DMS153 treated with DMSO at 0.1 percent for 48 hours (cell line): Measurements from ENCODE around the gene TP73.

Experiments used
- DNase-seq: peaks from one replicate; lab custom pipeline; 2025; ENCODE audit not compliant: unreplicated experiment; lab: John Stamatoyannopoulos, UW

The TP73 gene

DNA sequence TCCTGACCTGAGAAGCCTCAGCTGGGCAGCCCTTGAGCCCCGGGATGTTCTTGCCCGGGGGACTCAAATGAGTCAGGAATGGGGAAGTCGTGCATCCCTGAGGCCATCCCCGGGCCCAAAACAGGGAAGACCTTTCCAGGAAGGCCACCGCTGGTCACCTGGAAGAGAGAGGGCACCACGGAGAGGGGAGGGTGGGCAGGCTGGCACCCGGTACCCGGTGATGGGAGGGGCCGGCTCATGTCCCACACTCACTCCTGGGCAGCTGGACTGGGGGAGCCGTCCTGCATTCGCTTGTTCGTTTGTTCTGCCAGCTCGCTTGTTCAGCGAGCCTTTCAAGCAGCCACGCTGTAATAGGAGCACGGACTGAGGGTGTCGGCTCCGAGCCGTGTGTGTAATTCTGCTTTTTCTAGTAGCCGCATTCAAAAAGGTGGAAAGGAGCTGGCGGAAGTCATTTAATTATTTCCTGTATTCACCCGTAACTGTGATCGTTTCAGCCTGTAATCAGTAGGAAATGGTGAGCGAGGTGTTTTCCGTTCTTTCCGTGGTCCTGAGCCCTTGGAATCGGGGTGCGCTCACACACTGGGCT lies 51.6 kb downstream of the TP73 start:
- no peak for DNase-seq

DNA sequence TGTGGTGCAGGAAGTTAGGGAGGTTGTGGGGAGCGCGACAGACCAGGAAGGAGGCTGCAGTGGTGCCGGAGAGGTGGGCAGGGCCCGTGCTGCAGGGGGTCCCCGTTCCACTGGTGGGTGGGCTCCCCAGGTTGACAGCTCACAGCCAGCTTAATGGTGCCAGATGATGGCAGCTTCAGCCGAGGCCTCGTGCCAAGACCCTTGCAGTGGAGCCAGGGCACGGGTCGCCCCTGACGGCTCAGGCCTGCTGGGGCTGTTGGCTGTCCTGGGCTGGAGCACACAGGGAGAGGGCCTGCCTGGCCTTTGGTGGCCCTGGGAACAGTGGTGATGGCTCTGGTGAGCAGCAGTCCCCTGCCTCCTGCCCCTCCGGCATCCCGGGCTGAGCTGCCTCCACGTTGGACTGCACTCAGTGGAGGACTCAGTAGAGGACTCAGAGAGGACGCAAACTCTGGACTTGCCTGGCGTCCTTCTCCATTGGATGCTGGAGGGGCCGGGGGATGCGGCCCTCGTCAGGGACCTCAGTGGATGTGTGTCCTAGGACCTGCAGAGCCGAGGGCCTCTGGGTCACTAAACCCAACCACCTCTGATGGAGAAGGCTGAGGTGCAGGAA lies 53.1 kb downstream of the TP73 start:
- DNase-seq: no peak

DNA sequence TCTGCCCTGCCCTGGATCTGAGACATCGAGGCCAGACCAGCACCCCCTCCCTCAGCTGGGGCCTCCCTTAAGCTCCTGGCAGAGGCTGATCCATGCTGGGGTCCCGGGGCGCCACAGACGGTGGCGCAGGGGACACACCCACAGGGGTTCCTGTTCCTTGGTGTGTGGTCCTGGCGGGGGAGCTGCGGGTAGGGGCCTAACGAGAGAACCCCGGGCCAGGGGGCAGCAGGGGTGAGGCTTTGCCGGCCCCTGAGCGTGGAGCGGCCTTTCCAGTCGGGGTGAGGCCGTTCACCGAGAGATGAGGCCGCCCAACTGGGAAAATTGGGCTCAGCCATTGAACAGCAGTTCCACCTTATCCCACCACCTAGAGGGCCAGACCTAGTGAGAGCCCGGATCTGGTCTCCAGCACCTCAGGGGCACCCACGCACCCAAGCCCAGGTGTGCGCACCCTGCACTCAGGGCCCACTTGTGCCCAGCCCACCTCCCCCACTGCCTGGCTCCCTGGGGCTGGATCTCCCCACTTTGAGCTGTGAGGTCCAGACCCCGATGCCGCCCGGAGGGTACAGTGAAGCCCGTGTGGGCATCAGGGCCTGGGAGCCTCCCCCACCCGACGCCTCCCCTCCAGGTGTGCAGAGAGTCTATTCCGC lies 54.5 kb downstream of the TP73 start:
- no peak for DNase-seq

DNA sequence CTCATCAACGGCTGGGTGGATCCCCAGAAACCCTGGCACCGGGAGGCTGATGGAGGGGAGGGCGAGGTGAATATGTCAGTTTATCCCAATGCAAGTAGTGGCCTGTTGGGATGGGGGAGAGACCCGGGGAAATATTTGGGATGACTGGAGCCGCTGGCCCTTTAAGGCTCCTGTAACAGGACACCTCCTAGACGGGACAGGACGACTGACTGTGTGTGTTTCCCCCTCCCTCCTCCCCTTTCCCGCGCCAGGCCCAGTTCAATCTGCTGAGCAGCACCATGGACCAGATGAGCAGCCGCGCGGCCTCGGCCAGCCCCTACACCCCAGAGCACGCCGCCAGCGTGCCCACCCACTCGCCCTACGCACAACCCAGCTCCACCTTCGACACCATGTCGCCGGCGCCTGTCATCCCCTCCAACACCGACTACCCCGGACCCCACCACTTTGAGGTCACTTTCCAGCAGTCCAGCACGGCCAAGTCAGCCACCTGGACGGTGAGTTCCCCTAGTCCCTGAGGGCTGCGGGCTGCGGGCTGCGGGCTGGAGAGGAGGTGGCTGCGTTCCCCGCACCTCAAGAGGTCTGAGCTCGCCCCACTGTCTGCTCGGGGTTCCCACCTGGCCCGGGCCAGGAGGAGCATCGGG lies 55.1 kb downstream of the TP73 start:
- DNase-seq: no peak

DNA sequence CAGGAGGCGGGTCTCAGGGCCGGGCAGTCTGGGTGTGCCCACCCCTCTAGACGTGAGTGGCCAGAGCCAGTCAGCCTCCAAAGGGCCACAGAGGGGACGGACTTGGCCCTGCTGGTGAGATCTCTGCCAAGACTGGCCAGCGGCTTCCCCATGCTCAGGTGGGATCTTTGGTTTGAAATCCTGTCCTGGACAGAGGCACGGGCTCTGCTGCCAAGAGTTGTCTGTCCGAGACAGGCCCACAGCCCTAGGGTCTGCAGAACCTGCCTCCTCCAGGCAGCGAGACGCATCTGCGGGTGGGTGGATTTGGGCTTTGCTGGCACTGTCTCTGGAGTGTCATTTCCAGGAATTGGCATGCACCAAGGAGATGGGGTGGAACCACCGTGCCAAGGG lies 55.6 kb downstream of the TP73 start:
- no peak for DNase-seq

DNA sequence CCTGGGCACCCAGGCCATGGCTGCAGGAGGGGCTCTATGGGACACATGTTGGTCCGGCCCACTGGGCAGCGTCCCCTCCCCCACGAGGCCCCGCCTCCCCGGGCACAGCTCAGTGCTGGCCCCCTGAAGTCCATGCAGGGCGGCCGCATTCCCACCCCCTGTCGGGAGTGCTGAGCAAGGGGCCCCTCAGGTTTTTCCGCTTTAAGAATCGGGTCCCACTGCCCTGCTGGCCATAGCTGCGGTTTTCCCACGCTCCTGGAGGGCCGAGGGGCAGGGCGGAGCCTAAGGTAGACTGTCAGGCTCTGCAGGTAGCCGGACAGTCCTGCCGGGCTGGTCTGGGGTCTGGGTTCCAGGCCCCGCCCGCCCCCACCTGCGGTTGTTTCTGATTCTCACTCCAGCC lies 56.5 kb downstream of the TP73 start:
- DNase-seq: no peak

DNA sequence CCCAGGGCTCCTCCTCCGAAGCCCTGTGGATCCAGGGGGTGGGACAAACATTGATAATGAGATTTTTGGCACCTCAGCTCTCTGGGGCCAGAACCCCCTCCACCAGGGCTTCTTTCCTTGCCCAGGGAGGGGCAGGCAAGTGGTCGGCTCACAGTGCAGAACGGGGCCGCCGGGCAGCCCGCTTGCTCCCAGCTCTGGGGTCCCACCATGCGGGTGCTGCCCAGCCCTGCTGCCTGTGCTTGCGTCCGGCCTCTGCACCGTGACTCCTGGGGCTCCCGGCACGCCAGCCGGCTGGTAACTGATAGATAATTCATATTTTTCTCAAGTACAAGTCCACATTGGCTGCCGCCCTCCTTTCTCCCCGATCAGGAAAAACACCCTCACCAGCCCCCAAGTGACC lies 57.9 kb downstream of the TP73 start:
- DNase-seq: no peak

DNA sequence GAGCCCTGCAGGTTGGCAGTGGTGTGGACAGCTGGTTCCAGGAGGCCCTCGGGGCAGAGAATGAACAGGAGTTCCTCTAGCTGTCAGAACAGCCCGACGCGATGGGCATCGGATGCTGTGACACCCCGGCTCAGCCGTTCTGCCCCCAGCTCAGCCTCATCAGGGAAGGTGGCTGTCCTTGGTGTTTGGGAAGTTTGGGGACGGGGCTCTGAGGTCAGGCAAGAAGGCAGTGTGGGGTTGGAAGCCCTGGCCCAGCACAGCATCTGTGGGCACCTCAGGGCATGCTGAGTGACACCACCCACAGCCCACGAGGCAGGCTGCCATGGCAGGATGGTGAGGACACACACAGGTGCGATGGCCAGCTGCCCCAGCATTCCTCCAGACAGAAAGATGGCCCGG lies 59.1 kb downstream of the TP73 start:
- DNase-seq: no peak

DNA sequence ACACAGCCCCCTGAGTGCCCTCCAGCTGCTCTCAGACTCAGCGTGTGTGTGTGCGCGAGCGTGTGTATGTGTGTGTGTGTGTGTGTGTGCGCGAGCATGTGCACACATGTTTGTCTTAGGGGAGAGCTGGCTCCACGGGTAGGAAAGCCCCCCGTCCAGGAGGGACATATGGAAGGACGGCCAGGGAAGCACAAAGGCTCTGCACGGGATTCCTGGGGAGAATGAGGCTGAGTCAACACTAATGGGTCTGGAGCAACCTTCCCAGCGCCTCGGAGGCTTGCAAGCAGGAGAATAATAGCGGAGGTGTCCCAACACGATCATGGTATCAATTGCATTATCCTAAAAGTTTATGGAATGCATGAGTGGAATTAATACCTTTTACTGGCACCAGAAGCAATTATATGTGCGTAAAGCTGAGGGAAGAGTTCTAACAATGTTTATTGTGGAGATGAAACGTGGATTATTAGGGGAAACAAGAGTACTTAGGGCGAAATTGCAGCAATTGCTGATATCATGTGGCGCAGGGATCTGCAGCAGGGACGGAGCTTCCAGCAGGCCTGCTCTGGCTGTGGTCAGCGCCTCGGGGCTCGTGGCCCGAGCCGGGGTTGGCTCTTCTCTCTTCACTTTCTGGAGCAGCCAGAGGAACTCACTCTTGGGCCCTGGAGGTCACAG lies 59.6 kb downstream of the TP73 start:
- DNase-seq: no peak

DNA sequence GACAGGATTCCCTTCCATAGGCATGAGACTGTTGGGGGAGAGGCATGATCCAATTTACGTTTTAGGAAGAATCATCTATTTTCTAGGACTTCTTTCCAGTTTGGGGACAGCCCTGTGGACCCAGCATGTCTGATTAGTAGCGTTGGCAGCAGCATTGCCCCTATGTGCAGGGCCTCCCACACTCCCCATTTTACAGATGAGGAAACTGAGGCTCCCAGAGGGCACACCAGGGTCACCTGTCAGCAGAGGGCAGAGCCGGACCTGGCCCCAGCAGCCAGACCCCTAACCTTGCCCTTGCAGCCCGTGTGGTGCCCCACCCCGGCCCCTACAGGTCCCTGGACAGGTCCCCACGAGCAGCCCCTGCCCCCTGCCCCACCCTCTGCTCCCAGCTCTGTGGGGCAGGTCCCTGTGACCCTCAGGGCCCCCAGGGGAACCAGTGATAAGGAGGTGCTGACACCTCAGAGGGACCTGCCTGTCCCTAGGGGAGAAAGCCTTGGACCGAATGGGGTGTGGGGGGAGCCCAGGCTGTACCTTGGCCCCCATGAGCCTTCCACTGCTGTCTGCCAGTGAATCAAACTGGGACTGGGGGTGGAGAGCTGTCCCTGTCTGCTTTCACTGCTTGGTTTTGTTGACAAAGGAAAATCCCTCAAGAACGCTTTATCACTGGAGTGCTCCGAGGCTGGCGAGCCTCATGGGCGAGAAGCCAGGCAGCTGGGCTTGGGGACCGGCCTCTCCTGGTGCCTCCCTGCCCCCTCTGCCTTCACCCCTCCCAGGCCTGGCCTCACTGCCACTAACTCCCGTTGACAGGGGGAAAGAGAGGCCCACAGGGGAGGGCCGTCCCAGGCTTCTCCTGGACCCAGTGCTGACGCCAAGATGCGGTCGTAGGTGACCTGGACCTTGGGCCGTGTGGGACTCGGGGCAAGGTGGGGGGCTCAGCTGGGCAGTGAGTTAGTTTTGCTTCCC lies 60.5 kb downstream of the TP73 start:
- DNase-seq: peak; percentile 54

DNA sequence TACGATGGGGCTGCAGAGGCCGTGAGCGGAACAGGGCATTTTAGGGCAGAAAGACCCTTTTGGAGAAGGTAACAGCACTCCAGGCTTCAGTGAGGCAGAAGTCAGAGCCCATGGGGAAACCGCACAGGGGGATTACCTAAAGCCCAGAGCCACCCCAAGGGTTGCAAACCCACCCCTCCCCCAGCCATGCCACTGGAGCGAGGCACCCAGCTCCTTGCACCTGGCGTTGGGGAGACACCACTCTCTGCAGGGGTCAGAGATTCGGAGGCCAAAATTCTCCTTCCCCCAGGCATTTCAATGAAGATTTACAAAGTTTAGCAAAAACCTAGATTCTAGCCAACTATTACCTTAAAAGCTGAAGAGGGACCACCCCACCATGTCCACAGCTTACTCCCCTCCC lies 61.5 kb downstream of the TP73 start:
- no peak for DNase-seq

DNA sequence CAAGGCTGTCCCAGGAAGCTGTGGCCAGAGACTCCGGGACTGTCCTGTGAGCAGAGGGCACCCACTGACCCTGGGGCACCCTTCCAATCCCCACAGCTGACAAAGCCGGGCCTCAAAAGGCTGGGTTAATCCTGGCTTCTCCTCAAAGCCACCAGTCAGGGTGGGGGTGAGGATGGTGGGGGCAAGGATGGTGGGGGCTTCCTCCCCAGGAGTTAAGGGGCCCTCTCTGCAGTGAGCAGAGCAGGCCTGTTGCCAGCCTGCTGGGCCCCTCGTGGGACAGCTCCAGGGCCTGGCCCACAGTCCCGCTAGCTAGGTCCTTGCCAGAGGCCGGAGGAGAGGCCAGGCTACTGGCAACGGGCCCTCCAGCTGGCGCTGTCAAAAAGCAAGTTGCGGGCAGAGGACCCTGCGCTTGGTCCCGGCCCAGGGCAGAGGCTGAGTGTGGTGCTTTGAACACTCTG lies 62.0 kb downstream of the TP73 start:
- DNase-seq: no peak

DNA sequence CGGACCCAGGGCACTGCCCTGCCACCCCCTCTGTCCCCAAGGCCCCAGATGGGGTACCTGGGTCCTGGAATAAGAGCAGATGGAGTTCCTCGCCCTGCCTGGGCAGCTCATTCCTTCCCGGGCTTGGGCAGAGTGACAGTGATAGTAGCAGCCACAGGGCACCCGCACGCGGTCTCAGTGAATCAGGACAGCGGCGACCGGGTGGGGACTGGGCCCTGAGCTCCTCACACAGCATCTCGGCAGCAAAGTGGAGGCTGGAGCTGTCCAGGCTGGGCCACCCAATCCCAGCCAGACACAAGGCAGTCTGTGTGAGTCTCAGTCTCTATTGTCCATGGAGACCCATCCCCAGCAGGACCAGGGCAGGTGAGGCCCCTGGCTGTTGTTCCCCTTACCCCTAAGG lies 62.5 kb downstream of the TP73 start:
- no peak for DNase-seq

DNA sequence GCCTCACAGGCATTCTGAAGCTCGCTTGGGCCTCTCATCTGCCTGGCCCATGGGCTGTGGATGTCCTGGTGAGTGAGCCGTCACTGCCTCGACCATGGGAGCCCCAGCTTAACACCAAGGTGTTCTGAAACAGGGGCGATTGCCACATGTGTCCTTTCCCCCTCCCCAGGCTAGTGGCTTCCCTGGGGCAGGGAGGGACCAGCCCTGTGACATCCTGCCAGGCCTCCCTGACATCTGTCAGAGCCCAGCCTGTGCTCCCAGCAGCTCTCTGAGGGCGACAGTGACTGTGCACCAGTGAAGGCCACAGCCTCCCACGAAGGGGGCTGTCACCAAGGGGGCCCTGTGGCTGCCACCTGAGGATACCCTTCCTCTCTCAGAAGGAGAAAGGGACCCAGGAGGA lies 64.0 kb downstream of the TP73 start:
- DNase-seq: no peak

DNA sequence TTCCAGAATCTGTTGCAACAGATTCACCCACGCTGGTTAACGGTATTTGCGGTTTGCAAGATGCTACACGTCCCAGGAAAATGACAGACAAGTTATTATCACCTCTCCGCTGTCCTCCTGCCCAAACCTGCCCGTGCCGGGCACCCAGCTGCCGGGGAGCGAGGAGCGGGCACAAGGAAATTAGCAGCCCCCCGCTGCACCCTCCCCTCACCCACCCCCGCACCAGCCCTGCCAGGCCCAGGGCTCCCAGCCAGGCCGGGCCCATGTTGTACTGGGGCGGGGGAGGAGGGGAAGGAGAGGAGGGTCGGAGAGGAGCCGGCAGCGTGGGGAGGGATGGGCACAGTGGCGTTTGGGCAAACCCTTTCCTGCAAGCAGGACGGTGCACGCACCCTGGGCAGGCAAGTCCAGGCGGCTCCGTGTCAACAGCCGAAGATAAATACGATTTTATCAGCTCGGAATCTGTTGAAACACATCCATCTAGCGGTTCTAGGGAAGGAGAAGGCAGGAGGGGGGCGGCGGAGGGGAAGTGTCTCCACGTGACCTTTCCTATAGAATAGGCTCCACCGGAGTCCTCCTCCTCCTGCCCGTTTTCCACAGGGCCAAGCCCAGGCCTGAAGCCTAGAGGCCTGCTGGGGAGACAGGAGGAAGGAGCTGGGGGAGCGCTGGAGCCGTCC lies 64.9 kb downstream of the TP73 start:
- peak; percentile 93 for DNase-seq

DNA sequence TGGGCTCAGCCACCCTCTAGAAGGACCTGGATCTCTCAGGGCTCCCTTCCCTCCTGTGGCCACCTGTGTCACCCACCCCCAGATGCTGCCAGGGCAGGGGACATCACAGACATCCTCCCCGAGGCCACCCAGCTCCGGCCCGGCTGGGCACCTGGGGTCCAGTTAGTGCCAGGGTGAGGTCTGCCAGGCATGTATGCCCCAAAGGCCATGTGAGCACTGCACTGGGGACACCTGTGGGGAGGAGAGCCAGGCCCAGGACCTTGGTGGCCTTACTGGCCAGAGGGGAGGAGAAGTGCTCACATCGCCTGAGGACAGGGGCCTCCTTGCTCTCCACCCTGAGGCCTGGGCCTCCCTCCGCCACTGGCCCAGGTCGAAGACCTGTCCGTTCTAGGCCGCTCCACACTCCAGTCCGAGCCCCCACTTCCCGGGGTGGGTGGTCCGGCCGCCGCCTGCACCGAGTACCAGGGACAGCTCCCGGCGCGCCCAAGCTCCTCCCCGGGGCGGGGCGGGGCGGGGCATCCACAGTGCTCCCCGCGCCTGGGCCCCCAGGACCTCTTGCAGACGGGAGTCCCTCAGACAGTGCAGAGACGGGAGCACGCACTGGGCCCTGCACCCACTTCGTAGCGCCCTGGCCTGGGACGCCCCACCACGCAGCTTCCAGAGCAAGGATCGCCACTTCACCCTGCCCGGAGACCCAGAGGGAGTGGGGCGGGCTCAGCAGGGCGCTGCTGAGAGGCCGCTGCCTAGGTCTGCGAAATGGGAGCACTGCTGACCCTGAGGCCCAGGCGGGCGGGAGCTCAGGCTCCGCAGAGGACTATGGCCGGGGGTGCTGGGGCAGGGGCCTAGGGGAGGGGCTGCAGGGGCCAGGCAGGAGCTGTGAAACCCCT lies 65.6 kb downstream of the TP73 start:
- DNase-seq: no peak

DNA sequence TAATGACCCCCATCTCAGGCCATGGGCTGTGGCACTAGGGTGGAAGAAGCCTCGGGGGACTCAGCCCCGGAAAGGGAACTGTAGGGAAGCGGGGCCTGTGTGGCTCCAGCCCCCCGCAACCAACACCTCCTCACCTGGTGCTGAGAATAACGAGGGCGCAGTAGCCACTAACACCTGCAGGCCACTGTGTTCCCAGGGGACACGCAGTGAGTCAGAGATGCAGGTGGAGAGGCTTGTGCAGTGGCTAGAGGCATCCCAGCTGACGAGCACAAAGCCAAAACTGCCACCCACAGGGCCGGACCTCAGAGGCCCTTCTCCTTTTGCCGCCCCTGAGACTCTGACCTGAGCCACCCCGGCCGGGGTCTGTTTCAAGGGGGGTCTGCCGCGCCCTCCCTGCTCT lies 66.4 kb downstream of the TP73 start:
- DNase-seq: peak; percentile 55

DNA sequence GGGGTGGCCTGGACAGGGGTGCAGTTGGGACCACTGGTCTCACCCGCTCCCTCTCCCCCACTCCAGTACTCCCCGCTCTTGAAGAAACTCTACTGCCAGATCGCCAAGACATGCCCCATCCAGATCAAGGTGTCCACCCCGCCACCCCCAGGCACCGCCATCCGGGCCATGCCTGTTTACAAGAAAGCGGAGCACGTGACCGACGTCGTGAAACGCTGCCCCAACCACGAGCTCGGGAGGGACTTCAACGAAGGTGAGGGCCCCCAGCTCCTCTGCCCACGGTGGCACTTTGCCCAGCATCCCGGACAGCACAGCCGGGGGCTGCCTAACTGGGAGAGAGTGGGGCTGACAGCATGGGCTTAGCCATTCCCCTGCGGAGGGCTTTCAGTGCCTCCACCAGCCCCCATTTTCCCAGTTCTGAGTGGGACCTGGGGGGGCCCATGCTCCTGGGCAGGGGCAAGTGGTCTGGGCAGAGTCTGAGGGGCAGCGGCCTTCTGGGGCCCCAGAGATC lies 69.7 kb downstream of the TP73 start:
- DNase-seq: no peak

DNA sequence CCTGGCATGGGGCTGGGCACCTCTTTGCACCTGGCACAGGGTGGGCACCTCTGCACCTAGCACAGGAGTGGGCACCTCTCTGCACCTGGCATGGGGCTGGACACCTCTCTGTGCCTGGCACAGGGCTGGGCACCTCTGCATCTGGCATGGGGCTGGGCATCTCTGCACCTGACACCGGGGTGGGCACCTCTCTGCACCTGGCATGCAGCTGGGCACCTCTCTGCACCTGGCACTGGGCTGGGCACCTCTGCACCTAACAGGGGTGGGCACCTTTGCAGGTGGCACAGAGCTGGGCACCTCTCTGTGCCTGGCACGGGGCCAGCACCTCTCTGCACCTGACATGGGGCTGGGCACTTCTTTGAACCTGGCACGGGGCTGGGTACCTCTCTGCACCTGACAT lies 70.5 kb downstream of the TP73 start:
- no peak for DNase-seq
